GM12865 (cell line): ENCODE measurements around the gene PREX1.

ENCODE experiments used
- DNase-seq: peaks from one replicate; pipeline ENCODE4 v3.0.0; 2010; ENCODE audit warnings: low read depth
- H3K4me3 ChIP-seq: 2 replicates; pipeline ENCODE4 v1.5.1; 2011; ENCODE audit warnings: mild to moderate bottlenecking, low read depth, low read length, control low read depth
- CTCF ChIP-seq: IDR thresholded peaks from 2 replicates; pipeline ENCODE4 v1.5.1; 2011; ENCODE audit warnings: low read length, control low read depth, low read depth, inconsistent platforms; ENCODE audit not compliant: insufficient read depth; ENCODE audit errors: missing control alignments

Gene PREX1

GRCh38 chr20:48577557-48577956 lies 250.2 kb downstream of the PREX1 start:
- no peak for DNase-seq
- no peak for TF ChIP-seq CTCF
- no peak overlapping the region for H3K4me3 ChIP-seq

GRCh38 chr20:48574383-48574782 lies 253.4 kb downstream of the PREX1 start:
- peak; percentile 24 for DNase-seq
- H3K4me3 ChIP-seq = no peak overlapping the region
- TF ChIP-seq CTCF = no peak
